Upper lobe of right lung (tissue), 1 donor: ENCODE data around the gene ZNF792. TPM values are rescaled to one million over a fixed set of nuclear protein-coding genes. Genes with fewer than 3 reads are reported as not detected.

Experiments used
- ATAC-seq: fragments of 200-7000 bp; cut with Tn5 transposase; one replicate; pipeline ENCODE4 v1.9.1; 2020; ENCODE audit warnings: mild to moderate bottlenecking, moderate library complexity
- DNase-seq: peaks from one replicate; pipeline ENCODE4 v3.0.0-alpha.2; 2020
- H3K27ac ChIP-seq: fragments of 200-600 bp; one replicate; pipeline ENCODE4 v1.8.0; 2022
- H3K27me3 ChIP-seq: fragments of 200-600 bp; one replicate; pipeline ENCODE4 v1.8.0; 2022; ENCODE audit warnings: mild to moderate bottlenecking
- H3K36me3 ChIP-seq: fragments of 200-600 bp; one replicate; pipeline ENCODE4 v1.8.0; 2022
- H3K4me1 ChIP-seq: fragments of 200-600 bp; one replicate; pipeline ENCODE4 v1.8.0; 2022
- H3K4me3 ChIP-seq: fragments of 200-600 bp; one replicate; pipeline ENCODE4 v1.8.0; 2022; ENCODE audit warnings: mild to moderate bottlenecking
- H3K9me3 ChIP-seq: fragments of 200-600 bp; one replicate; pipeline ENCODE4 v1.8.0; 2022
- intact Hi-C: fragments of 100-400 bp; cut with DNase I; formaldehyde crosslinking; loops from one replicate; pipeline ENCODE4 v1.11.0; 2022
- total RNA-seq: library from RNA; stranded (reverse); fragmentation: NEBNext Ultra II Directional; extraction: Animal tissue kit (Norgen Biotek cat#: 25700); gene quantifications from one replicate; pipeline ENCODE4 v1.2.1, GENCODE V29; 2021
- TF ChIP-seq, protein P1 (sequence below): fragments of 200-600 bp; IDR thresholded peaks from one replicate; pipeline ENCODE4 v1.8.0; 2022; ENCODE audit warnings: antibody characterized with exemption
- donor health status: DM: no; HTN: yes; CAD: no; lungs with severe emphysema.

Gene ZNF792
- total RNA-seq, 1 donor from 2014 or later, result 11.5 TPM

DNA sequence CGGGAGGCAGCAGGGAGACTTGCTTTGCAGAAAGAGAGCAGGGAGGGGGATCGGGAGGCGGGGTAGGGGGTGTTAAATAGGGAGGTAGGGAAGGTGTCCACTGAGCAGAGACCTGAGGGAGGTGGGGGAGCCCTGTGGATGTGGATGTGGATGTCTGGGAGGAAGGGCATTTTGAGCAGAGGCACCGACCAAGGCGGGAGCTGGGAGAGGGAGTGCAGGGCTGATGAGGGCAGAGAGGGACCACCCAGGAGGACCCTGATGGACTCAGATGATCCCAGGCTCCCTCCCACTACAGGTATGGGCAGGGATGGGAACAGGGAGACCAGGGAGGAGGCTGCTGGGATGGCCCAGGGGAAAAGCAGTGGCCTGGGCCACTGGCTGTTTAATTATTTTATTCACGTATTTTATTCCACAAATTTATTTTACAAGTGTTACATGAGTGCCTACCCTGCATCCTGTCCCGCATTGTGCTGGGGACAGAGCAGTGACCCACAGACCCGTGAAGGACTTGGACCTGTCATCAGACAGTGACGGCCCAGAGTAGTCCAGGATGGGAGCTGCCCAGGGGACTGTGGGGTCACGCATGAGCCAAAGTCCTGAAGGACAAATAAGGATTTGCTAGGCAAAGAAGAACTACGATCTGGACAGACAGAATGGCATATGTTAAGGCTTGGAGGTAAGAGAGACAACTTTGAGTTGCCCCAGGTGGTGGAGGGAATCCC is 41.4 kb upstream of the ZNF792 start:
- Histone ChIP-seq H3K4me3 (no peak overlapping the region), H3K9me3 (no peaks in the 10 kb centered on the region), H3K27me3 (no peaks in the 10 kb centered on the region), H3K4me1 (peaks cover 66% of the 10 kb centered on the region), H3K36me3 (peaks cover 25% of the 10 kb centered on the region), H3K27ac (peak overlapping the region; percentile 85)
- TF ChIP-seq, protein P1, sequence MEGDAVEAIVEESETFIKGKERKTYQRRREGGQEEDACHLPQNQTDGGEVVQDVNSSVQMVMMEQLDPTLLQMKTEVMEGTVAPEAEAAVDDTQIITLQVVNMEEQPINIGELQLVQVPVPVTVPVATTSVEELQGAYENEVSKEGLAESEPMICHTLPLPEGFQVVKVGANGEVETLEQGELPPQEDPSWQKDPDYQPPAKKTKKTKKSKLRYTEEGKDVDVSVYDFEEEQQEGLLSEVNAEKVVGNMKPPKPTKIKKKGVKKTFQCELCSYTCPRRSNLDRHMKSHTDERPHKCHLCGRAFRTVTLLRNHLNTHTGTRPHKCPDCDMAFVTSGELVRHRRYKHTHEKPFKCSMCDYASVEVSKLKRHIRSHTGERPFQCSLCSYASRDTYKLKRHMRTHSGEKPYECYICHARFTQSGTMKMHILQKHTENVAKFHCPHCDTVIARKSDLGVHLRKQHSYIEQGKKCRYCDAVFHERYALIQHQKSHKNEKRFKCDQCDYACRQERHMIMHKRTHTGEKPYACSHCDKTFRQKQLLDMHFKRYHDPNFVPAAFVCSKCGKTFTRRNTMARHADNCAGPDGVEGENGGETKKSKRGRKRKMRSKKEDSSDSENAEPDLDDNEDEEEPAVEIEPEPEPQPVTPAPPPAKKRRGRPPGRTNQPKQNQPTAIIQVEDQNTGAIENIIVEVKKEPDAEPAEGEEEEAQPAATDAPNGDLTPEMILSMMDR, result no peak
- DNase-seq (no peak), ATAC-seq (no peak)
- intact Hi-C loops, result no loop called here

DNA sequence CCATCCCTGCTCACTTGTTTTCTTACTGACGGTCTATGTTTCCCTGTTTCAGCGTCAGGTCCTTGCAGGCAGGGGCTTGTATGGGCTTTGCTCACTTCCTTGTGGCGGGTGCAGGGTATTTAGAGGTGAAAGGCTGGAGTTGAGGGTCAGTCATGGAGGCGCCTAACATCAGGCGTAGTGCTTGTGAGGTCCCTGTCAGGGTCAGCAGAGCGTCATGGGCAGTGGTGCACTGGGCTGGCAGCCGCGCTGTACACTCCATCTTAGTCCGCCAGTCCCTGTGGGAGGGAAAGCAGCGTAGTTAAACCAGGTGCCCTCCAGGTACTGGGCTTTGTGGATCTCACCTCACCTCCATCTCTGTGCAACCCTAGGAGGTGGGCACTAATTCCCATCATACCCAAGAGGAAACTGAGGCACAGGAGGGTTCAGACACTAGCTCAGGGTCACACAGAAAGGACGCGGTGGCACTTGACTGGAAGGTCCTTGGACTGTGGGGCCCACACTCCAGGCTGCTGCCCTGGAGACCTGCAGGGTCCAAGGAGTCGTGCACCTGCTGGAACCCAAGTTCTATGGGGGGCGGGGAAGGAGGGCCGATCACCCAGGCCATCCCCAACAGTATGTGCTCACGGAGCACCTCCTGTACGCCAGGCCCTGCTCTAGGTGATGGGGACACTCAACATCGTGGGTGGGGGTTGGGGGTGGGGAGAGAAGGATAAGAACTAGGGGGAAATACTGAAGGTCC is 40.7 kb upstream of the ZNF792 start:
- Histone ChIP-seq H3K4me1 (peaks cover 67% of the 10 kb centered on the region), H3K9me3 (no peaks in the 10 kb centered on the region), H3K36me3 (peaks cover 18% of the 10 kb centered on the region), H3K4me3 (no peak overlapping the region), H3K27ac (peak overlapping the region; percentile 85), H3K27me3 (no peaks in the 10 kb centered on the region)
- ATAC-seq, result no peak
- TF ChIP-seq, protein P1, result no peak
- no peak for DNase-seq
- intact Hi-C loops, result no loop called here

DNA sequence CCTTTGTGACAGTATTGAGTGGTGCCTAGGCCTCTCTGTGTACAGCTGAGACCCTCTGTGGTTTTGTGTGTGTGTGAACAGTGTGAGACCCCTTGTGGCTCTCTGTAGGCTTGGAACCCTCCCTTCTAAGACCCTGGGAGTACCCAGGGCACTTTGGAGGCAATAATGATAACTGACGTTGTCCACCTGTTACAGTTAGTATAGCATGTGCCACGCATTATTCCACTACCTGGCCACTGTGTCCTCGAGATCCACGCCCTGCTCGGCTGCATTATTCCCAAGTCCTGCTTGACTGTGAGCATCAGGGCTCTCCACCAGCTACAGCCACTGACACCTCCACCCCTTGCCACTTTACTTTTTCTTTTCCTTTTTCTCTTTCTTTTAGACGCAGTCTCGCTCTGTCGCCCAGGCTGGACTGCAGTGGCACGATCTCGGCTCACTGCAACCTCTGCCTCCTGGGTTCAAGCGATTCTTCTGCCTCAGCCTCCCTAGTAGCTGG is 38.1 kb upstream of the ZNF792 start:
- peak overlapping the region; percentile 87 for H3K4me3 ChIP-seq
- intact Hi-C loops, result no loop called here
- H3K4me1 ChIP-seq, result peaks cover 67% of the 10 kb centered on the region
- peaks cover 10% of the 10 kb centered on the region for H3K36me3 ChIP-seq
- DNase-seq (no peak), ATAC-seq (no peak)
- no peaks in the 10 kb centered on the region for H3K27me3 ChIP-seq
- TF ChIP-seq, protein P1, result no peak
- peak overlapping the region; percentile 99 for H3K27ac ChIP-seq
- H3K9me3 ChIP-seq, result no peaks in the 10 kb centered on the region

DNA sequence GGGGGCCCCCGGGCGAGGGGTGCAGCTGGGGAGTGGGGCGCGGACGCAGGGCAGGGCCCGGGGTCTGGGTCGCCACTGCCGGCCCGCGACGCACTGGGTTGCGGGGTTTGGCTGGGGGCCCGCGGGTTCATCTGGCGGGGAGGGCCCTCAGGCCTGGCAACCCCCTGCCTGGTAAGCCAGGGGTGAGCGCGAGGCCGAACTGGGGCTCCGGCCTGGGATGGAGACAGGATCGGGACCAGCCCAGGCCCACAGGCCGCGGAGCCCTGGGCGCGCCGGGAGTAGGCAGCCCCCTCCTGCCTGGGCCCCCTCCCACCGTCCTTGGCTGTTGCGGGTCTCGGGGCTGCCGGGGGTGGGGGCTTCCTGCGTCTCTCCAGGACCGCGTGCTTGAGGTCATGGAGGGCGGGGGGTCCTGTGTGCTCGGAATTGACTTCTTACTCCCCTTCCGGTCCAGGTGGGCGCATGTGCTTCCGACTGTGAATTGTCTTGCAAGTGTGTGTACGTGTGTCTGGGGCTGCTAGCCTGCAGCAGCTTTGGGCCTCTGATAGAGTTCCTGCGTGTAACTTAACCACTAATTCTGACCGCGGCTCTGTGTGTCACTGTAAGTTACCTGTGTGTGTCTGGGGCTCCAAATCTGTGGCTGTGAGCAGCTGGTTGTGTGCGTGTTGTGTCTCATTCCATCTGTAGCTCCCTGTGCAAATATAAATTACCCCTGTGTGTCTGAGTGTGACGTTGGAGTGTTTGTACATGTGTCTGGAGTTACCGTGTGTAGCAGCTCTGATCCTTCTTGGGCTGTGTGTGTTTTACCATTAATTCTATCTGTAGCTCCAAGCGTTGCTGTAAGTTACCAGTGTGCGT is 36.8 kb upstream of the ZNF792 start:
- intact Hi-C loops, result no loop called here
- H3K4me1 ChIP-seq, result peaks cover 64% of the 10 kb centered on the region

DNA sequence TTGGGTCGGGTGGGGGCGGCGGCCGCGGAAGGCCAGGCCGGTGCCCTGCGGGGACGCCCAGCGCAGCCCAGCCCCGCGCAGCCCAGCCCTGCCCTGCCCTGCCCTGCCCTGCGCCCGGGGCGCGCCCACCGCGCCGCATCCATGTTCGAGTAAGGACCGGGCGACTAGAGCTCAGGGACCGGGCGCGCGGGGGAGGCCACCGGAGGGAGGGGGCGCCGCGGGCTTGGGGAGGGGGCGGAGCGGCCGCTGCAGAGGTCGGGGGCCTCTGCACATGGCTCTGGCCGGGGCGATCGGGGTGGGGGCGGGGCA is 36.3 kb upstream of the ZNF792 start:
- ATAC-seq (no peak), DNase-seq (no peak)
- H3K27me3 ChIP-seq, result no peaks in the 10 kb centered on the region
- peak overlapping the region; percentile 99 for H3K27ac ChIP-seq
- H3K36me3 ChIP-seq, result peaks cover under 1% of the 10 kb centered on the region
- intact Hi-C loops, result no loop called here
- no peaks in the 10 kb centered on the region for H3K9me3 ChIP-seq
- peaks cover 61% of the 10 kb centered on the region for H3K4me1 ChIP-seq
- TF ChIP-seq, protein P1, result no peak
- H3K4me3 ChIP-seq, result peak overlapping the region; percentile 87

More for the DNA sequence above, 36.8 kb upstream of the ZNF792 start:
- no peaks in the 10 kb centered on the region for H3K27me3 ChIP-seq
- H3K36me3 ChIP-seq, result peaks cover 6% of the 10 kb centered on the region
- ATAC-seq (peak; percentile 1), DNase-seq (no peak)
- H3K27ac ChIP-seq, result peak overlapping the region; percentile 99
- H3K9me3 ChIP-seq, result no peaks in the 10 kb centered on the region
- TF ChIP-seq, protein P1, result no peak
- peak overlapping the region; percentile 87 for H3K4me3 ChIP-seq
